Aorta (tissue), 5 donors: ENCODE data around the gene RASGRF2. TPM values are rescaled to one million over a fixed set of nuclear protein-coding genes. Genes with fewer than 3 reads are reported as not detected.
"Not testable (repeated sequence)": the region's sequence is repeated elsewhere in the genome, so short reads cannot be mapped to it uniquely, and the experiment has no call there.

Experiments
- ATAC-seq: fragments of 200-7000 bp; cut with Tn5 transposase; one replicate; pipeline ENCODE4 v1.9.1; 2022; ENCODE audit warnings: moderate library complexity; ENCODE audit not compliant: low FRiP score
- DNase-seq, 2 donors: peaks; one replicate each; pipeline ENCODE4 v3.0.0-alpha.2; 2020
- H3K27ac ChIP-seq, 2 donors: one replicate each; pipeline ENCODE4 v1.5.1; 2013; ENCODE audit warnings: low read length in 2 of 2, mild to moderate bottlenecking in 2 of 2, moderate library complexity in 2 of 2, control low read depth in 1 of 2, inconsistent platforms in 1 of 2, low read depth in 1 of 2
- H3K27me3 ChIP-seq, 2 donors: one replicate each; pipeline ENCODE4 v1.6.1; 2013; ENCODE audit warnings: control low read depth in 1 of 2, low read length in 1 of 2, mild to moderate bottlenecking in 1 of 2, moderate library complexity in 1 of 2; ENCODE audit not compliant: insufficient read depth in 2 of 2, control insufficient read depth in 1 of 2
- H3K36me3 ChIP-seq, 2 donors: one replicate each; pipeline ENCODE4 v1.6.1; 2013; ENCODE audit warnings: control low read depth in 1 of 2, low read length in 1 of 2, mild to moderate bottlenecking in 1 of 2; ENCODE audit not compliant: insufficient read depth in 2 of 2, control insufficient read depth in 1 of 2
- H3K4me1 ChIP-seq, 2 donors: one replicate each; pipeline ENCODE4 v1.6.1; 2013; ENCODE audit warnings: low read length in 2 of 2, control low read depth in 1 of 2, mild to moderate bottlenecking in 1 of 2, moderate library complexity in 1 of 2; ENCODE audit not compliant: insufficient read depth in 2 of 2, control insufficient read depth in 1 of 2
- H3K4me3 ChIP-seq, 2 donors: one replicate each; pipeline ENCODE4 v1.5.1; 2013; ENCODE audit warnings: low read length in 2 of 2, control low read depth in 1 of 2, mild to moderate bottlenecking in 1 of 2
- H3K9me3 ChIP-seq: one replicate; pipeline ENCODE4 v1.6.1; 2013; ENCODE audit warnings: mild to moderate bottlenecking, low read length; ENCODE audit not compliant: control insufficient read depth
- WGBS, 2 donors: extraction: QIAGEN DNeasy Blood & Tissue Kit; methylation state at CpG; one replicate each; pipeline ENCODE4 v1.1.7; 2013; 5-methylcytosine and 5-hydroxymethylcytosine counted together
- intact Hi-C, 2 donors: fragments of 100-400 bp; cut with DNase I; formaldehyde crosslinking; loops; one replicate each; pipeline versions ENCODE4 v1.14.2 to v1.15.0; 2022
- polyA plus RNA-seq, 2 donors: library from polyadenylated mRNA; stranded (reverse); fragments of 200-250 nt; gene quantifications; one replicate each; pipeline ENCODE4 v1.2.3, GENCODE V29; 2013
- total RNA-seq, 2 donors: library from RNA; stranded (reverse); fragmentation: NEBNext Ultra II Directional; extraction: Animal tissue kit (Norgen Biotek cat#: 25700); gene quantifications; one replicate each; pipeline ENCODE4 v1.2.1, GENCODE V29; 2021
- donor health status: healthy with polysubstance abuse.
- donor health status: Bipolar disorder and iron deficiency.
- donor health status: DM: no; HTN: no; CAD: no.
- donor health status: DM: no; HTN: no; CAD: no.
- donor health status: DM: yes; HTN: yes; CAD: no.

Gene RASGRF2
- total and polyA plus RNA-seq, 4 donors = 2.3 to 17.4 (median 5.7) TPM

DNA sequence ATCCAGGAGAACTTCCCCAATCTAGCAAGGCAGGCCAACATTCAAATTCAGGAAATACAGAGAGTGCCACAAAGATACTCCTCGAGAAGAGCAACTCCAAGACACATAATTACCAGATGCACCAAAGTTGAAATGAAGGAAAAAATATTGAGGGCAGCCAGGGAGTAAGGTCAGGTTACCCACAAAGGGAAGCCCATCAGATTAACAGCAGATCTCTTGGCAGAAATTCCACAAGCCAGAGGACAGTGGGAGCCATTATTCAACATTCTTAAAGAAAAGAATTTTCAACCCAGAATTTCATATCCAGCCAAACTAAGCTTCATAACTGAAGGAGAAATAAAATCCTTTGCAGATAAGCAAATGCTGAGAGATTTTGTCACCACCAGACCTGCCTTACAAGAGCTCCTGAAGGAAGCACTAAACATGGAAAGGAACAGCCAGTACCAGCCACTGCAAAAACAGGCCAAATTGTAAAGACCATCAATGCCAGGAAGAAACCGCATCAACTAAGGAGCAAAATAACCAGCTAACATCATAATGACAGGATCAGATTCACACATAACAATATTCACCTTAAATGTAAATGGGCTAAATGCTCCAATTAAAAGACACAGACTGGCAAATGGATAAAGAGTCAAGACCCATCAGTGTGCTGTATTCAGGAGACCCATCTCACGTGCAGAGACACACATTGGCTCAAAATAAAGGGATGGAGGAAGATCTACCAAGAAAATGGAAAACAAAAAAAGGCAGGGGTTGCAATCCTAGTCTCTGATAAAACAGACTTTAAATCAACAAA lies 70.3 kb downstream of the RASGRF2 start:
- H3K4me3 ChIP-seq, H3K4me1 ChIP-seq, intact Hi-C loops, H3K27me3 ChIP-seq, H3K27ac ChIP-seq, H3K36me3 ChIP-seq, H3K9me3 ChIP-seq, ATAC-seq, DNase-seq: not testable (repeated sequence)
- 79 to 87% methylated on average over 3 of the region's 3 CpGs for WGBS, 2 donors

DNA sequence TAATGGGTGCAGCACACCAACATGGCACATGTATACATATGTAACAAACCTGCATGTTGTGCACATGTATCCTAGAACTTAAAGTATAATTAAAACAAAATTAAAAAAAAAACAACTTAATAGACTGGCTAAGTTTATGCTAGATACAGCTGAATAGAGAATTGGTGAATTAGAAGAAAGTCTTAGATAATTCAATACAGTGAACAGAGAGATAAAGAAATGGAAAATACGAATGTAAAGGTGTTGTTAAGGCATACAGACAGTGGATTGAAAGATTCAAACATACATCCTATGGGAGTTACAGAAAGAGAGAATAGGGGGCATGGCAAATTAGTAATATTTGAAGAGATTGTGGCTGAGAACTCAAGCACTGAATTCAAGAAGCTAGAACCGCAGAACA lies 75.4 kb downstream of the RASGRF2 start:
- intact Hi-C loops = no loop called here
- Histone ChIP-seq H3K27me3 (no peaks in the 10 kb centered on the region), H3K9me3 (no peaks in the 10 kb centered on the region), H3K36me3 (no peaks in the 10 kb centered on the region), H3K4me1 (no peaks in the 10 kb centered on the region), H3K27ac (no peak overlapping the region), H3K4me3 (no peak overlapping the region)
- 92% methylated on average over 2 of the region's 2 CpGs for WGBS, 2 donors
- DNase-seq = no peak
- ATAC-seq = no peak

DNA sequence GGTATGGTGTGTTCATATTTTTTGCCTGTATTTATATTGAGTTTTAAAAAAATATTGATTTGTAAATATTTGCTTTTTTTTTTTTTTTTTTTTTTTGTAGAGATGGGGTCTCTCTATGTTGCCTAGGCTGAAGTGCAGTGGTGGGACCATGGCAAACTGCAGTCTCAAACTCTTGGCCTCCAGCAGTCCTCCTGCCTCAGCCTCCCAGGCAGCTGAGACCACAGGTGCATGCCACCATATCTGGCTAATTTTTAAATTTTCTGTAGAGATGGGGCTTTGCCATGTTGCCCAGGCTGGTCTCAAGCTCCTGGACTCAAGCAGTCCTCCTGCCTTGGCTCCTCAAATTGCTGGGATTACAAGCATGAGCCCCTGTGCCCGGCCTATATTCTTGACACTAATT lies 78.3 kb downstream of the RASGRF2 start:
- Histone ChIP-seq H3K4me1 (no peaks in the 10 kb centered on the region), H3K9me3 (no peaks in the 10 kb centered on the region), H3K4me3 (no peak overlapping the region), H3K27me3 (peaks cover 0 to 1% of the 10 kb centered on the region in 2 donors), H3K27ac (no peak overlapping the region), H3K36me3 (no peaks in the 10 kb centered on the region)
- intact Hi-C loops = no loop called here
- no peak for DNase-seq
- 87 to 88% methylated on average over 1 of the region's 1 CpG for WGBS, 2 donors
- ATAC-seq = no peak

DNA sequence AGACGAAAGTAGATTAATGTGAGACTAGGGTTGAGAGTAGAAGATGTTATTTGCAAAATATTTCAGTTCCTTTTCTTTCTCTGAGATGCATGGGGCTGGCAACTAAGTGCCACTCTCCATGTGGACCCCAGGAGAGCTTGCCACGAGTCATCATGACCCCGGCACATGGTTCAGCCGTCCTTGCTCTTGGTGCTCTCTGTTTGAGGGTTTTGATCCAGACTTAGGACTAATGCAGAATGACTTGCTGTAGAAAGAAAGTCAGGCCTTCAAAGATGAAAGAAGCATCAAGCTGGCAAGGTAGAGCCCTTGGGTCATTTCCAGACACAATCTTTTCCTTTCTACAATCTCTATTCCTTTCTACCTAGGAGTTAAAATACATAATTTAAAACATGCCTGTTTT lies 84.7 kb downstream of the RASGRF2 start:
- 76 to 77% methylated on average over 4 of the region's 4 CpGs for WGBS, 2 donors
- intact Hi-C loops = no loop called here

DNA sequence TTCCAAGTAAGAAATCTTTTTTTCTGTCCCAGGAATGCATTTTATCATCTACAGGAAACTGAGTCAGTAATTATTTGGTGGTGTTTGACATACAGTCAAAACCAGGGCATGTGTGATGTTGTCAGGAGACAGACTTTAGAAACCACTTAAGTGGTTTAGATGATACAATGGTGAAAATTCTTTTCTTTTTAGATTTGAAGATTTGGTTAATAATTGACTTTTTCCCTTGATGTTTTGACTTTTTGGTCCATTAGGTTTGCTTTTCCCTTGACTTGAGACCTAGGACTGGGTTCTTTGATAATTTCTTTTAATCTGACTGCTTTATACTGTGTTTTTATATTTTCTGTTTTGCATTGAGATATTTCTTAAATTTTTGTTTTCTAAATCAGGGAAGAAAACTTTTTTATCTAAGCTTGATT lies 85.2 kb downstream of the RASGRF2 start:
- DNase-seq = no peak
- no peak for ATAC-seq
- H3K4me3 ChIP-seq = no peak overlapping the region
- intact Hi-C loops = no loop called here
- H3K9me3 ChIP-seq = no peaks in the 10 kb centered on the region
- no peak overlapping the region for H3K27ac ChIP-seq
- no peaks in the 10 kb centered on the region for H3K4me1 ChIP-seq
- peaks cover 0 to 1% of the 10 kb centered on the region in 2 donors for H3K27me3 ChIP-seq
- no peaks in the 10 kb centered on the region for H3K36me3 ChIP-seq

More for the DNA sequence above, 84.7 kb downstream of the RASGRF2 start:
- H3K4me1 ChIP-seq = no peaks in the 10 kb centered on the region
- no peak overlapping the region for H3K27ac ChIP-seq
- no peak for DNase-seq
- no peaks in the 10 kb centered on the region for H3K9me3 ChIP-seq
- H3K27me3 ChIP-seq = peaks cover 0 to 1% of the 10 kb centered on the region in 2 donors
- H3K4me3 ChIP-seq = no peak overlapping the region
- ATAC-seq = no peak
- no peaks in the 10 kb centered on the region for H3K36me3 ChIP-seq

DNA sequence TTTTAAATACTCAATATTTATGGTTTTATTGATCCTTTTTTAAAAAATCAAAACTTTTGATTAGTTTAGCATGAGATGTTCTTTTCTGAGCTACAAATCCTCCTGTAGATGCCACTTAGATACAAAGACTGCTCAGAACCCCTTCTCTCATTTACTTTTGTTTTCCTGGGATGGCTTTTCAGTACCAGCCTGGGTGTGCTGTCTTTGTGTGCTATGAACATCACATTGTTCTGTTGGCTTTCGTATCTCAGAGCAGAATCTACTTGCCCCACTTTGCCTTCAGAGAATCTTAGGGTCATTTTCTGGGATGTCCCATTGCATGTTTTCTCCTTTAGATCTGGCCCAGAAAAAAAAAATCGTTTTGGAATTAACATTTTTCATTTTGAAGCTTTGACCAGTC lies 85.9 kb downstream of the RASGRF2 start:
- DNase-seq (no peak), ATAC-seq (no peak)
- Histone ChIP-seq H3K4me3 (no peak overlapping the region), H3K36me3 (no peaks in the 10 kb centered on the region), H3K4me1 (no peaks in the 10 kb centered on the region), H3K9me3 (no peaks in the 10 kb centered on the region), H3K27ac (no peak overlapping the region), H3K27me3 (peaks cover 0 to 1% of the 10 kb centered on the region in 2 donors)
- WGBS, 2 donors = 63 to 69% methylated on average over 2 of the region's 2 CpGs
- intact Hi-C loops = no loop called here

DNA sequence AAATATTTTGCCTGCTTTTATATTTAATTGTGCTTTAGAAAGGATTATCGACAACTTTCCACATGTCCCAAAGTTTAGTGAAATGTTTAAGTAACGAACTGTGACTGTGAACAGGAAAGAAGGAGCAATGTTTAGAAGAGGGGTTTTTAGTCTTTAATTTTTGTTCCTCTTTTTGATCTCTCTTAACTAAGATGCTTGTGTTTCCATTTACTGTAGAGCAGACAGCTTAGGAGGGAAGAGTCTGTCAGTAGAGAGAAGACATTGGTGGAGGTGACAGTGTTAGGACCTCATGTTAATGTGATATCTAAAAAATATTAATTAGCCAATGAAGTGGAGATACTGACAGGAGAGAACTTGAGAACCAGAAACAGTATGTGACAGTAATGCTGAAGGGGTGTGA lies 92.2 kb downstream of the RASGRF2 start:
- Histone ChIP-seq H3K27me3 (no peaks in the 10 kb centered on the region), H3K4me1 (no peaks in the 10 kb centered on the region), H3K36me3 (no peaks in the 10 kb centered on the region), H3K4me3 (no peak overlapping the region), H3K9me3 (no peaks in the 10 kb centered on the region), H3K27ac (no peak overlapping the region)
- intact Hi-C loops = no loop called here
- no peak for ATAC-seq
- no peak for DNase-seq
- WGBS, 2 donors = 48 to 62% methylated on average over 2 of the region's 2 CpGs

DNA sequence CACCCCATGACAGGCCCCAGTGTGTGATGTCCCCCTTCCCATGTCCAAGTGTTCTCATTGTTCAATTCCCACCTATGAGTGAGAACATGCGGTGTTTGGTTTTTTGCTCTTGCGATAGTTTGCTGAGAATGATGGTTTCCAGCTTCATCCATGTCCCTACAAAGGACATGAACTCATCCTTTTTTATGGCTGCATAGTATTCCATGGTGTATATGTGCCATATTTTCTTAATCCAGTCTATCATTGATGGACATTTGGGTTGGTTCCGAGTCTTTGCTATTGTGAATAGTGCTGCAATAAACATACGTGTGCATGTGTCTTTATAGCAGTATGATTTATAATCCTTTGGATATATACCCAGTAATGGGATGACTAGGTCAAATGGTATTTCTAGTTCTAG lies 93.1 kb downstream of the RASGRF2 start:
- H3K4me3 ChIP-seq, intact Hi-C loops, H3K9me3 ChIP-seq, ATAC-seq, DNase-seq, H3K4me1 ChIP-seq, H3K27ac ChIP-seq, H3K36me3 ChIP-seq, H3K27me3 ChIP-seq: not testable (repeated sequence)
- 79 to 85% methylated on average over 2 to 4 of the region's 4 CpGs for WGBS, 2 donors

DNA sequence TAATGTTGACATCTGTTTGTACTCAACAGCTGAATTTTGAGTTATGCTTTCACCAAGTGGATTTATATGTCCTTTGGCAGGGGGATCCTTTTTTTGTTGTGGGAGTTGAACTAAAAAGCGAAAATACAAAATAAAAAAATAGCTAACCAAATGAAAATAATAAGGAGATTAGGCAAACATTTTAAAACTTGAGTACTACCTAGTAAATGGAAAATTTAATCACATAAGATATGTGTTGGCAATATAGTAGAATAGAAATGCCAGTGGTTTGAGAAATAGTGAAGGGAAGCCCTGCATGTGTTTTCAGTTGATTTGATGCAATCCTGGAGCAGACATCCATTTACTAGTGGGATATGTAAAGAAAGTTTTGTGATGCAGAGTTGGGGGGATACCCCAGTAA lies 98.0 kb downstream of the RASGRF2 start:
- Histone ChIP-seq H3K27me3 (no peaks in the 10 kb centered on the region), H3K4me3 (no peak overlapping the region), H3K9me3 (no peaks in the 10 kb centered on the region), H3K36me3 (no peaks in the 10 kb centered on the region), H3K4me1 (no peaks in the 10 kb centered on the region), H3K27ac (no peak overlapping the region)
- 51 to 56% methylated on average over 1 of the region's 1 CpG for WGBS, 2 donors
- DNase-seq (no peak), ATAC-seq (no peak)
- intact Hi-C loops = no loop called here
